ENCODE measurements around the gene CFAP74.
"Not testable (repeated sequence)": the region's sequence is repeated elsewhere in the genome, so short reads cannot be mapped to it uniquely, and the experiment has no call there.

CFAP74 gene

DNA sequence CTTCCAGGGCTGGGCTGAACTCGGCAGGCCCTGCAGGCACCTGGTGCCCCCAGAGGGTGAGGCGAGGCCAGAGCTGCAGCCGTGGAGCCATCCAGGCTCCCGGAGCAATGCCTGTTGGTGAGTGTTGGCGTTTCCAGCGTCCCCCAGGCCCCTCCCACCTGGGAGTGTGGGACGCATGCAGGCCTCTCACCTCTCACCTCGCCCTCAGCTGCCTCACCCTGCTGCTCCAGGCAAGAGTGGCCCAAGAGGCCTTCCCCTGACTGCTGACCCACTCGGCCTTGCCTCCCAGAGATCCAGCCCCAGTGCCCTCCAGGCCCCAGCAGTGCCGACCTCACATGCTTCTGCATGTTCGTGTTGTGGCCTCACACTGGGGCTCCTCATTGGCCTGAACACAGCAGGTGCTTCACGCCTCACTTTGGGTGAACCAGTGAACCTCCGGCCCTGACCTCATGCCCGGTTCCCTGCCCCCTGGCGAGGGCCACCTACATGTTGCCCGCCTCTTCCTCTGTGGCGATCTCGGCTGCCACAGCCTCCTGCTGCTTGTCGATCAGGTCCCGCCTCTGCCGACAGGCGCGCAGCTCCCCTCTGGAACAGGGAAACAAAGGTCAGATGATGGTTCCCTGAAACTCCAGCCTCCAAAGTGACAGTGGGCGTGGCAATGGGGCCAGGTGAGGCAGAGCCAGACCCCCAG, 17.0 kb downstream of the CFAP74 start:
- no peak for DNase-seq

DNA sequence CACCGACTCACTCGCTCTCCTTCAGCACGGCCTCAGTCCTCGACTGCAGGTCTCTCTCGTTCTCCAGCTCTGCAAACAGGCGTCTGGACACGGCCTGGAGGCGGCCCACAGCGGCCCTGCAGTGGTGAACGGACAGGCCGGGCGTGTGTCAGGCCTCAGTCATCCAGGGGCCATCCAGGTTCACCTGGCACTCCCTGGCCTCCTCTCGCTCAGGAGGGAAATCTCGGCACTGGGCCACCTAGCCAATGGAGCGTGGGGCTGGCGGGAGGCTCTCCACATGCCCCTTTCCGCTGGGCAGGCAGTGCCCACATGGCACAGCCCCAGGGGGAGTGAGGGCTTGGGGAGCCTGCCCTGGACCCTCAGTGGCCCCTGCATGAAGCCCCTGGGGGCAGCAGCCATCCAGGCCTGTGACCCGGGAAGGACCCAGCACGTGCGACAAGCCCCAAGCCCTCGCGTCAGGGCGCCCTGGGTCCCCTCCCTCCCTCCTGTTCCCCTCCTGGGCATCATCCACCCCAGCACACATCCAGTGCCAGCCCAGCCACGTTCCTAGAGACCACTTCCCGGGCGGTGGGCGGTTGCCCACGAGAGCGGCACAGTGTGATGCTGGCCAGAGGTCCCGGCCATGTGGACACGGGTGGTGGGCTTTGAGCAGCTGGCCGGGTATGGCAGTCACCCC, 18.1 kb downstream of the CFAP74 start:
- DNase-seq, result no peak

DNA sequence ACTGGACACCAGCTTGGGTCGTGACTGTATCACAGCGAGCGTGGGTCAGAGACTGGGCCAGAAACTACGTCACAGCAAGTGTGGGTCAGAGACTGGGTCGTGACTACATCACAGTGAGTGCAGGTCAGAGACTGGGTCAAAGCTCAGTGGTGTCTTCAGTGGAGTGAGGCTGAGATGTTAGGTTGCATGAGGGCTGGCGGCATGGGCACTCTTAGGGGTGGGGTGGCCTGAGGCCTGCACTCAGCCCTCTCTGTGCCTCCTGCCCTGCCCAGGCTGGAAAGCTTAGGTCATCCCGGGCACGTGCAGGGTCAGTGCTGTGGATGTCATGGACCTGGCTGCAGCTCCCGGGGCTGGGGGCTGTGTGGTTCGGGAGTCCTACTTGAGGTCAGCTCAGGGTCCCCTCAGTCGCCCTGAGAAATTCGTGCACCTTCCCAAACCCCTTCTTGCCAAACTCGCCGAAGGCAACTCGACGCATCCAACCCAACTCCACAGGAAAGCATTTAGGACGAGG, 19.0 kb downstream of the CFAP74 start:
- no peak for DNase-seq

DNA sequence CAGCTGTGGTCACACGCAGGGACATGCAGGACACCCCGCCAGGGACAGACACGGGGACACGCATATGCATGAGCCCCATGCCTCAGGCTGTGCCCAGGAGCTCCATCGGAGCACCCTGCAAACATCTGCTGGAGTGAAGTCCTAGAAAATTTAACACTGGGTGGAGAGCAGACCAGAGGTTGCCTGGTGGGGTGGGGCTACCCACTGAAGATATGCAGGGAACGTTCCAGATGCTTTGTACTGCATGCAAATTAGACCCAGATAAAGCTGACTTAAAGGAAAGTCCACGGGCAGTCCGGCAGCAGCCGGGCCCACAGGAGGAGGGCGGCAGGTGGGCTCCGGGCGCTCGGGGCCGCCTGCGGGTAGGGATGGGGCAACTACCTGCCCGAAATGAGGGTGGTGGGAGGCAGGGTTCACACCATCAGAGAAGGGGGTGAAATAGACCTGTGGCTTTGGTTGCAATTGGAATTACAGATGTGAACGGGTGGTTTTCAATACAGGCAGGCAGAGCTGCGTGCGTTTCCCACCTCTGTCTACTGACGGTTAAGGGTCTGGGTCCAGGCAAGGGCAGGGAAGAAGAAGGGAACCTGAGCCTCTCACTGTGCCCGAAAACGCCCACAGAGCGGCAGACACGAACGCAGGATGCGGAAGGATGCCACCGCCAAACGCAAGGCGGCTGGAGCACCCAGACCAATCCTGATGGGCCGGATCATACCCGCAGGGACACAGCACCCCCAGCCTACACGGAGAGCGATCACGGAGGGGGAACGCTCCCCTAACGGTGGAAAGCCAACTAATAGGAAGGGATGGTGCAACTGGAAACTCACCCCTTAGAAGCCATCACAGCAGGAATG, 21.0 kb downstream of the CFAP74 start:
- DNase-seq, result no peak

DNA sequence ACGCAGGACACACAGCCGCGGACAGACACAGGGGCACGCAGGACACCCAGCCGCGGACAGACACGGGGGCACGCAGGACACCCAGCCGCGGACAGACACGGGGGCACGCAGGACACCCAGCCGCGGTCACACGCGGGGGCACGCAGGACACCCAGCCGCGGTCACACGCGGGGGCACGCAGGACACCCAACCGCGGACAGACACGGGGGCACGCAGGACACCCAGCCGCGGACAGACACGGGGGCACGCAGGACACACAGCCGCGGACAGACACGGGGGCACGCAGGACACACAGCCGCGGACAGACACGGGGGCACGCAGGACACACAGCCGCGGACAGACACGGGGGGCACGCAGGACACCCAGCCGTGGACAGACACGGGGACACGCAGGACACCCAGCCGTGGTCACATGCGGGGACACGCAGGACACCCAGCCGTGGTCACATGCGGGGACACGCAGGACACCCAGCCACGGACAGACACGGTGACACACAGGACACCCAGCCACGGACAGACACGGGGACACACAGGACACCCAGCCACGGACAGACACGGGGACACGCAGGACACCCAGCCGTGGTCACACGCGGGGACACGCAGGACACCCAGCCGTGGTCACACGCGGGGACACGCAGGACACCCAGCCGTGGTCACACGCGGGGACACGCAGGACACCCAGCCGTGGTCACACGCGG, 21.8 kb downstream of the CFAP74 start:
- DNase-seq, result not testable (repeated sequence)

DNA sequence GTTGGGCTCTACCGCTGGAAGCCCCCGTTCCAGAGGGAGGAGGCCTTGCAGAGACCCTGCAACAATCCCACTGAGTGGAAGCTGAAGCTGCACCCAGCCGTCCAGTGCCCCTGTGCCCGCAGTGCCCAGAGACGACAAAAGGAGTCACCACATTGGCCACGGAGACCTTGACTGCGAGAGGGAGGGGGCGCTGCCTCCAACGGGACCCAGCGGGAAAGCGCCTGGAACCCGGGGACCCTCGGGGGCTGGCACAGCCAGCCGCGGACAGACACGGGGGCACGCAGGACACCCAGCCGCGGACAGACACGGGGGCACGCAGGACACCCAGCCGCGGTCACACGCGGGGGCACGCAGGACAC, 22.5 kb downstream of the CFAP74 start:
- no peak for DNase-seq

DNA sequence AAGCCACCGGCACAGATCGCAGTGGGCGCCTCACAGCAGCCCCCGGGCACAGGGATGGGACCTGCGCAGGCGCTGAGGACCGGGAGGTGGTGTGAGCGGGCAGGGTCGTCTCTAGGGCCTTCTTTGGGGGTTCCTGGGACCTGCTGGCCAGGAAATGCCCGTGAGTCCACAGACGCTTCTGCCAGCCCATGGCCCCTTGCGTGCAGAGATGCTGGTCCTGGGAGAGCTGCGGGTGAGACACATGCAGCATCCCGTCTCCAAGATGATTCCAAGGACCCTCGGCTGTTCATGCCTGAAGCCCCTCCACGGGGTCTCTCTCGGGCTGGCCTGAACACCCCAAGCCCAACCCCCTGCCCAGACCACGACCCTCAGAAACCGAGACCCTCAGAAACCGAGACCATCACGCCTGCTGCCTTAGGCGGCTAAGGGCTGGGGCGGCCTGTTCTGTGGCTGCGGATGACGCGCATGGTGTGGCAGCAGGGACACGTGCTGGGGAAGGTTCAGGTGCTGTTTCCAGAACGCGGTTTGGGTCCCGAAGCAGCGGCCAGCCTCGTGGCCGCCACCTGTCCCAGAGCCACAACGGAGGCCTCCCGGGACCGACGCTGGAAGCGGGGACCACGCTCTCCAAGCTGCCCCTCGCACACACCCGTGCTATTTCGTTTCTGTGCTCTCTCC, 23.0 kb downstream of the CFAP74 start:
- no peak for DNase-seq

DNA sequence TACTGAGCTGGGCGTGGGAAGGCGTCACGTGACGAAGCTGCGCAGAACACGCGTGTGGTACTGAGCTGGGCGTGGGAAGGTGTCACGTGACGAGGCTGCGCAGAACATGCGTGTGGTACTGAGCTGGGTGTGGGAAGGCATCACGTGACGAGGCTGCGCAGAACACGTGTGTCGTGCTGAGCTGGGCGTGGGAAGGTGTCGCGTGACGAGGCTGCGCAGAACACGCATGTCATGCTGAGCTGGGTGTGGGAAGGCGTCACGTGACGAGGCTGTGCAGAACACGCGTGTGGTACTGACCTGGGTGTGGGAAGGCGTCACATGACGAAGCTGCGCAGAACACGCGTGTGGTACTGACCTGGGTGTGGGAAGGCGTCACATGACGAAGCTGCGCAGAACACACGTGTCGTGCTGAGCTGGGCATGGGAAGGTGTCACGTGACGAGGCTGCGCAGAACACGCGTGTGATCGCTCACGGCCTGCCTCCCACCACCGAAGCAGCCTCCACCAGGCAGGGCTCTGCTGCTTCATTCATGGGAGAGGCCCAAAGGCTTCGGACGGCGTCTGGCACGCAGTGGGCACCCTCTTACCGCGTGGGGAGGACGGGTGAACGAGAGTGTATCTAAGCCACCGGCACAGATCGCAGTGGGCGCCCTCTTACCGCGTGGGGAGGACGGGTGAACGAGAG, 24.0 kb downstream of the CFAP74 start:
- DNase-seq, result no peak

DNA sequence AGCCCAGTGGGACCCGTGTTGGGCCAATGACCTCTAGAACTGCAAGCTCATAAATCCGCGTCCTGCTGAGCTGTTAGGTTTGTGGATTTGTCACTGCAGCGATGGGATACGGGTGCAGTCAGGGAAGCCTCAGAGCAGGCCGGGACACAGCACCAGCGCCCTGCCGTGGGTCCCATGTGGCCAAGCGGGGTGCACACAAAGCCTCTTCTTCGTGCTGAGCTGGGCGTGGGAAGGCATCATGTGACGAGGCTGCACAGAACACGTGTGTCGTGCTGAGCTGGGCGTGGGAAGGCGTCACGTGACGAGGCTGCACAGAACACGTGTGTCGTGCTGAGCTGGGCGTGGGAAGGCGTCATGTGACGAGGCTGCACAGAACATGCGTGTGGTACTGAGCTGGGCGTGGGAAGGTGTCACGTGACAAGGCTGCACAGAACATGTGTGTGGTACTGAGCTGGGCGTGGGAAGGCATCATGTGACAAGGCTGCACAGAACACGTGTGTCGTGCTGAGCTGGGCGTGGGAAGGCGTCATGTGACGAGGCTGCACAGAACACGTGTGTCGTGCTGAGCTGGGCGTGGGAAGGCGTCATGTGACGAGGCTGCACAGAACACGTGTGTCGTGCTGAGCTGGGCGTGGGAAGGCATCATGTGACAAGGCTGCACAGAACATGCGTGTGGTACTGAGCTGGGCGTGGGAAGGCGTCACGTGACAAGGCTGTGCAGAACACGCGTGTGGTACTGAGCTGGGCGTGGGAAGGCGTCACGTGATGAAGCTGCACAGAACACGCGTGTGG, 24.7 kb downstream of the CFAP74 start:
- DNase-seq, result not testable (repeated sequence)

DNA sequence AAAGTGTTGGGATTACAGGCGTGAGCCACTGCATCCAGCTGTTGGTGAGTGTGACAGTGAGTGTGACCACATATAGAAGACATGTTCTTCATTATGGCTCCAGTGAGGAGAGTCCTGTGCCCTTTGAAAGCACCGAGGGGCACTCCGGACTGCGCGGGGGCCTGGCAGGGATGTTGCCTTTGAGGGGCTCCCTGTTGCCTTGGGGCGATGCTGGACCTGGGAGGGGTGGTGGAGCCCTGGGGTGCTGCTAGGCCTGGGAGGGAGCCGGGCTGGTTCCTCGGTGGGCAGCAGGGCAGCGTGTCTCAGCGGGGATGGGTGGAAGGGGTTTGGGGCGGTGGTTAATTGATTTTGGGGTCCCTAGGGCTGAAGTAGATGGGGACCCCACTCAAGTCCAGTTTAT, 25.5 kb downstream of the CFAP74 start:
- DNase-seq, result no peak

DNA sequence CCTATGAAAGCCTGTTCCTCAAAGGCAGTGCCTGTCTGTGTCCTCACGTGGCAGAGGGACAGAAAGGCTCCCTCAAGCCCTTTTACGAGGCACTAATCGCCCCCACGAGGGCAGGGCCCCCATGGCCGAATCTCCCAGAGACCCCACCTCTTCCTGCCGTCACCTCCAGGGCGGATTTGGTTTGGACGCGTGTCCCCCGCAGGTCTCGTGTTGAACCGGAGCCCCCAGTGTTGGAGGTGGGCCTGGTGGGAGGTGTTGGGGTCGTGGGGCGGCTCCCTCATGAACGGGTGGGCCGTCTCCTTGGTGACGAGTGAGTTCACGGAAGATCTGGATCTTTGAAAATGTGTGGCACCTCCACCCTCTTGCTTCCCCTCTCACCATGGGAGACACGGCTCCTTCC, 27.6 kb downstream of the CFAP74 start:
- no peak for DNase-seq

DNA sequence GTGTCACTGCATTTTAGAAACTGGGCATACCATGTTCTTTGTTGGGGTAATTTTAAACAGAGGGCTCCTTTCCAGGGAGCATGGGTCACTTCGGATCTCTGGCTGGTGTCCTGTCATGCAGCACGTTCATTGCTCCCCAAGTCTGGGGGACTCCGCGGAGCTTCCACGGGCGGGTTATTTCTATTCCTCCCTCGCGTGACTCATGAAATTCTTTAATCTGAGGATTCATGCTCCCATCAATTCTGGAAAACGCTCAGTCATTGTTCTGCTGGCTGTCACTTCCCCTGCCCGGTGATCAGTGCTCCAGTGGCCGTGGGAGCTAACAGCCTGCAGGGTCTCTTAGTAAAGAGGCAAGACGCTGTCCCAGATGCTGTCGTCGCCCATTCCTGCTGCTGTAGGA, 28.1 kb downstream of the CFAP74 start:
- no peak for DNase-seq

DNA sequence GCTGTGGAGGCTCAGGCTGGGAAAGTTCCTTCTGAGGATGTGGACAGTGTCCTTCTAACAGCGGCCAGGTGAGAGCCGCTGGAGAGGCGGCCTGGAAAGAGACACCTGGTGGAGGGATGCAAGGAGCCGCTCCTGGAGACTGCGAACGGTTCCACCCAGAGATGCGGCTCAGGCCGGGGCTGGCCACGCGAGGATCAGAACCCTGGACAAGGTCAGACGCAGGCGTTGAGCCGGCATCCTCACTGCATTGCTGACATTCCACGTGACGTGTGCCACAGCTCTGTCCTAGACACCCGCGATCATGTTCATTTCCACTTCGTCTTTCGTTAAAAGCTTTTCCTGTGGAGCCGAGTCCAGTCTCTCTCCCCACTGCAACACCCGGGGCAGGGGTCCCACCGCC, 28.8 kb downstream of the CFAP74 start:
- no peak for DNase-seq

DNA sequence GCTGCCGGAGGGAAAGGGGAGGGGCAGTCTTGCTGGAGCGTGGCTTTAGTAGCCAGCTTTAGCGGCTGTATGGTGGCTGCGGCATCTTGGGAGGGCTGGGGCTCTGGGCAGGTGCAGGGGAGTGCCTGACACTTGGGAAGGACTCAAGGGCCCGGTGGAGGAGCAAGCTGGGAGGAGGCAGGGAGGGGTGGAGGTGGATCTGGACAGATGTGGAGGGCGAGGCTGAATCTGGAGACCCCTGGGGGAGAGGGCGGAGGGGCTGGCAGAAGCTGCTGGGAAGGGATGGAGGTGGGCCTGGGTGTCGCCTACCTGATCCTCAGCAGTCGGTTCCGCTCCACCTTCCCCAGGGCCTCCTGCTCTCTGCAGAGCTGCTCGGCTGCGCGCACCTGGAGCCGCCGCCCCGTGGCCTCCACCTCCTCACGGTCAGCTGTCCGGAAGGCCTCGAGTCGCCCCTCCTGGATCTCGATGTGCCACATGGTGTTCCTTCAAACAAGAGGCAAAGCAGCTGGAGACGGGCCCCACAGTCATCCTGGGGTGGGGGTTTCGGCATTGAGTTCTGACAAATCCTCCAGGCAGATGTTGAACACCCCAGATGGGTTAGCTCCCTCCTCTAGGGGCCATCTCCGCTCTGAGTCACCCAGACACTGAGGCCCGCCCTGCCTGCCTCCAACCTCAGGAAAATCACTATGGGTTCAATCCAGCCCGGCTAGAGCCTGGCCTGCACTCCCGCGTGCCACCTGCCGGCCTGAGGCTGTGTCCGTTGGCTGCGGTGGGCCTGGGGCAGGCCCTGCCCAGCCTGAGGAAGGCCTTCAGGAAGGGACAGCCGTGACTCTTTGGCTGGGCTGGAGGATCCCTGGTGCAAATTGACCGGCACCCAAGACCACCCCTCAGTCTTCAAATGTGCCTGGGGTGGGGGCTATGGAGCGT, 29.6 kb downstream of the CFAP74 start:
- DNase-seq, result no peak

DNA sequence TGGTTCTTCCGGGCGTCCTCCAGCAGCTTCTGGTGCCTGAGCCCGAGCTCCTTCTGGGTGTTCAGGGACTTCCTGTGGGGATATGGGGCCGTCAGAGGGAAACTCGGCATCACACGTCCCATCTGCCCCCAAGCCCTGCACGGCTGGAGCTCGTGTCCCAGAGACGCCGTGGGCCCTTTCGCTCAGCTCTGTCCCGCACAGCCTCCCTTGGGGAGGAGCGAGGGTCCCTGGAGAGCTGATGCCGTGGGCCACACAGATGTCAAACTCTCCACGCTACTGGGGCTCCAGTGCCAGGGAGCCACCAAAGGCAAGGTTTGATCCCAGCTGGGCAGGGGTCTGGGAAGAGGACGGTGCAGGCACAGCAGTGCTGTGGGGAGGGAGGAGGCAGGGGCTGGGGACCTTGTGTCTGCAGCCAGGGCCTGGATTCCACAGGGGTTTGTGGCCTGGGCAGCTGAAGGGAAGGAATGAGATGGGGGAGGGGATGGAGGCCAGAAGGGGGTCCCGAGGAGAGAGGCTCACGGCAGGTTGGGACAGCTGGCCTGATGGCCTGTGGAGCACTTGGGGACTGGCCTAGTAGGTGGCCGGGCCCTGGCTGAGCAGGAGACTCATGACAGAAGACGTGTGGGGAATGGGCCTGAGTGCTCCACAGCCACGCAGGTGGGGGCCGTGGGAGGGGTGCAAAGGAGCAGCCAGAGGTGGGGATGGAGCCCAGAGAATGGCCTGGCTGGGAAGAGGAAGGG, 30.4 kb downstream of the CFAP74 start:
- DNase-seq, result no peak

DNA sequence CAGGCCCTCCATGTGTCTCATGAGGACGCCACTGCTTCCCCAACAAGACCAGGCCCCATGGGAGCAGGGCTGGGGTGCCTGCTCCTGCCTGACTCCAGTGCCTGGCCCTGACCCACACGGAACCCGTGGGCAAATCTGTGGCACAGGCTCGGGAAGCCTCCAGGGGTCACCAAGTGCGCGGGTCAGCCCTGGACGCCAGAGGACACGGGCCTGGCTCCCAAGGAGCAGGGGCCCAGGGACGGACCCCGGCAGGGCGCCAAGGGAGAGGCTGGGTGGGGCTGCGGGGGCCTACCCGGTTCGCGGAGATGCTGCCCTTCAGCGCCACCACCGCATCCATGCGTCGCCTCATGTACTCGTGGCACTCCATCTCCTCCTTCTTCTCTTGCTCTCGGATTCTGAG, 31.9 kb downstream of the CFAP74 start:
- no peak for DNase-seq

DNA sequence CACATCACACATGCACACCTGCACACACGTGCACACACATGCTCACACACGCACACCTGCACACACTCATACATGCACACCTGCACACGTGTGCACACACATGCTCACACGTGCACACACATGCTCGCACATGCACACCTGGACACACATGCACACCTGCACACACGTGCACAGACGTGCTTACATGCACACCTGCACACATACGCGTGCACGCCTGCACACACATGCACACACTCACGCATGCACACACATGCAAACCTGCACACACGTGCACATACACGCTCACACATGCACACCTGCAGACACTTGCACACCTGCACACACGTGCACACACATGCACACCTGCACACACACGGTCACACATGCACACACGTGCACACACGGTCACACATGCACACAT, 32.6 kb downstream of the CFAP74 start:
- no peak for DNase-seq

DNA sequence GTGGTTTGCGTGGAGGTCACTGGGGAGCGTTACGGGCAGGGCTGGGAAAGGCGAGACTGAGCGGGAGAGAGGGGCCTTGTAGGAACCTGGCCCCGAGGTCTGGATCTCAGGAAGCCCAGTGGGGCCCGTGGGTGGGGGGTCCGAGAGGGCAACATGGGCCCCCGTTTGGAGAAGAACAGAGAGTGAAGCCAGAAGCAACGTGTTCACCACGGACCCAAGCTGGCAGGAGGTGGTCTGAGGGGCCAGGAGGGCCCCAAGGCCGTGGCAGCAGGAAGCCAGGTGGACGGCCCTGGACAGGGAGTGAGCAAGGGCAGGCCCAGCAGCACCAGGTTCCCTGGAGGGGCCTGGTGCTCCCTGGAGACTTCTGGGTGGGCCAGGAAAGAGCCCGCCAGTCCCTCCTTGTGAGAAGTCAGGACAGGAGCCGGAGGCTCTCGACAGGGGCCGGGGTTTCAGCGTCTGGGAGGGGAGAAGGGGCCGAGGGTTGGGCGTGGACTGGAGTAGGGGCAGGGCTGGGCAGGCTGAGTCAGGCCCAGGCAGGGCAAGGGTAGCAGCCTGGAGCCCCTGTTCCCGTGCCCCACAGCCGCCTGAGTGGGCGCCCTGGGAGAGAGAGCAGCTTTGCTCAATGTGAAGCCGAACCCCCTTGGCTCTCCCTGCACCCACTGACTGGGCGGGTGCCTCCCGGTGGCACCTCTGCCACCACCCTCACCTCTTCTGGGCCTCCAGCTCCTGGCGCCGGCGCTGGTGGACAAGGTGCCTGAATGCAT, 33.5 kb downstream of the CFAP74 start:
- no peak for DNase-seq

All from NCI-H2227 treated with DMSO at 0.1 percent for 48 hours (cell line).